Measurements from ENCODE around the gene ATL1.
"Not testable (repeated sequence)": the region's sequence is repeated elsewhere in the genome, so short reads cannot be mapped to it uniquely, and the experiment has no call there.

ATL1 gene

DNA sequence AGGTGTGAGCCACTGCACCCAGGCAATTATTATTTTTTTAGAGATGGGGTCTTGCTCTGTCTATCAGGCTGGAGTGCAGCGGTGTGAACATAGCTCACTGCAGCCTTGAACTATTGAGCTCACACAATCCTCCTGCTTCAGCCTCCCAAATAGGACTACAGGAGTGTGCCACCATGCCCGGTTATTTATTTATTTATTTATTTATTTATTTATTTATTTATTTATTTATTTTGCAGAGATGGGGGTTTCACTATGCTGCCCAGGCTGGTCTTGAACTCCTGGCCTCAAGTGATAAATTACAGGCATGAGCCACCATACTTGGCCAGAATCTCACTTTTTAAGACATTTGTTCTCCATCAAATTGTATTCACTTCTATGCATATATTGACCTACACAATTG is 56.3 kb downstream of the ATL1 start:
- H3K4me1 ChIP-seq (ENCODE audit: insufficient read depth, low read length), result peaks cover 3% of the 10 kb centered on the region
- no peak overlapping the region for H2AFZ ChIP-seq (ENCODE audit: low read depth, low read length)

DNA sequence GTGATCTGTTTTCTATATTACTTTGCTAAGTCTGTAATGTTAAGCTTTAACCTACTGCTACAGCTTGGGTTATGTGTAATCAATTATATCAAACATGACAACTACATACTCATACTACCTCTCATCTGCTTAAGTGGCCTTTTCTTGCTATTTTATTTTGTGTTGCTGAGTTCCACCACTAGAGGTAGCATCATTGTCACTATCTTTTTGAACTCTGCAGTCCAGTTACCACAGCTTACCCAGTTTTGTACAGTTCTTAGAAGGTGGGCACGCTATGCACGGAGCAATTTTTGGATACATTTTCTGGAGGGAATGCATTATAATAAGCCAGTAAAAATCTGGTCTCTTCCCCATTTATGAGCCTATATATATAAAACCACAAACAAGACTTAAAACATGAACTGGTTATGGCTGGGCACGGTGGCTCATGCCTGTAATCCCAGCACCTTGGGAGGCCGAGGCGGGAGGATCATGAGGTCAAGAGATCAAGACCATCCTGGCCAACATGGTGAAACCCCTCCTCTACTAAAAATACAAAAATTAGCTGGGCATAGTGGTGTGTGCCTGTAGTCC is 59.7 kb downstream of the ATL1 start:
- Histone ChIP-seq H3K4me1 (ENCODE audit: insufficient read depth, low read length) (no peaks in the 10 kb centered on the region), H3K9me3 (ENCODE audit: low read length) (no peaks in the 10 kb centered on the region), H3K4me3 (ENCODE audit: low read length) (no peak overlapping the region), H2AFZ (ENCODE audit: low read depth, low read length) (no peak overlapping the region), H3K27me3 (ENCODE audit: insufficient read depth, low read length) (no peaks in the 10 kb centered on the region), H3K36me3 (ENCODE audit: insufficient read depth, low read length) (peaks cover 44% of the 10 kb centered on the region)

More for the DNA sequence above, 56.3 kb downstream of the ATL1 start:
- Histone ChIP-seq H3K4me3 (ENCODE audit: low read length) (no peak overlapping the region), H3K27me3 (ENCODE audit: insufficient read depth, low read length) (no peaks in the 10 kb centered on the region), H3K9me3 (ENCODE audit: low read length) (no peaks in the 10 kb centered on the region), H3K36me3 (ENCODE audit: insufficient read depth, low read length) (peaks cover 40% of the 10 kb centered on the region)

DNA sequence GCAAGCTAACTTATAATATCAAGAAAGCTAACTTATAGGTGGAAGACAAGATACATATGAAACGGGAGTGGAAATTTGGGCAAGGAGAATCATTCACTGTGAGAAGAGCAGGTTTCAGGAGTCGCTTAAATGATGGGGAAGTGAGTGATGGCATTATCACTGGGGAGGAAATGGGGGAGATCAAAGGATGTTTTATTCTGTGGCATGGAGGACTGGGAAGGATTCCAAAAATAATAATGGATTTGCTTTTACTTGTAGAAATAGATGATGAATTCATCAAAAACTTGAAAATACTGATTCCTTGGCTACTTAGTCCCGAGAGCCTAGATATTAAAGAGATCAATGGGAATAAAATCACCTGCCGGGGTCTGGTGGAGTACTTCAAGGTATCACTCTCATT is 60.4 kb downstream of the ATL1 start:
- Histone ChIP-seq H3K4me3 (ENCODE audit: low read length) (no peak overlapping the region), H3K36me3 (ENCODE audit: insufficient read depth, low read length) (peaks cover 44% of the 10 kb centered on the region), H3K4me1 (ENCODE audit: insufficient read depth, low read length) (no peaks in the 10 kb centered on the region), H3K27me3 (ENCODE audit: insufficient read depth, low read length) (no peaks in the 10 kb centered on the region), H2AFZ (ENCODE audit: low read depth, low read length) (no peak overlapping the region), H3K9me3 (ENCODE audit: low read length) (no peaks in the 10 kb centered on the region)

DNA sequence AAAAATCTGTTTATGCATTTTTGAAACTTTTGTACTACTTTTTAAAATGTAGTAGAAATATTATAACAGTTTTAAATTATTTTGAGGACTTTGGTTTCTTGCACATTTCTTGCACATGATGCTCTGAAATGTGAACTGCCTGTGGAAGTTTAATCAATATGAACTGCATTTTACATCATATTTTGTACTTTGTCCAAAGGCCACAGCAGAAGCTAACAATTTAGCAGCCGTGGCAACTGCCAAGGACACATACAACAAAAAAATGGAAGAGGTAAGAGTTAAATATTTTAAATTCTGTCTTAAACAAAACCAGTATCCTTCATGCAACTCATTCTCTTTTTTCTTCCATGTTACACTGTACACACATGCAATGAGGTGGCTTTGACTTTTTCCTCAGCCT is 63.0 kb downstream of the ATL1 start:
- Histone ChIP-seq H2AFZ (ENCODE audit: low read depth, low read length) (no peak overlapping the region), H3K36me3 (ENCODE audit: insufficient read depth, low read length) (peaks cover 42% of the 10 kb centered on the region), H3K27me3 (ENCODE audit: insufficient read depth, low read length) (no peaks in the 10 kb centered on the region), H3K4me3 (ENCODE audit: low read length) (no peak overlapping the region), H3K9me3 (ENCODE audit: low read length) (no peaks in the 10 kb centered on the region), H3K4me1 (ENCODE audit: insufficient read depth, low read length) (no peaks in the 10 kb centered on the region)

DNA sequence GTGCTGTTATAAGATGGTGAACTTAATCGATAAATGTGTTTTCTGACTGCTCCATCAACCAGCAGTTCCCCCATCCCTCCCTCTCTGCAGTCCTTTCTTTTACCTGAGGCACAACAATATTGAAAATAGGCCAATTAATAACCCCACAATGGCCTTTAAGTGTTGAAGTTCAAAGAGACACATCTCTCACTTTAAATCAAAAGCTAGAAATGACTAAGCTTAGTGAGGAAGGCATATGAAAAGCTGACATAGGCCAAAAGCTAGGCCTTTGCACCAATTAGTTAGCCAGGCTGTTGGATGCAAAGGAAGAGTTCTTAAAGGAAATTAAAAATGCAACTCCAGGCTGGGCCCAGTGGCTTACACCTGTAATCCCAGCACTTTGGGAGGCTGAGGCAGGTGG is 64.5 kb downstream of the ATL1 start:
- H3K36me3 ChIP-seq (ENCODE audit: insufficient read depth, low read length), result peaks cover 52% of the 10 kb centered on the region
- H2AFZ ChIP-seq (ENCODE audit: low read depth, low read length), result no peak overlapping the region
- H3K4me1 ChIP-seq (ENCODE audit: insufficient read depth, low read length), result no peaks in the 10 kb centered on the region
- no peaks in the 10 kb centered on the region for H3K27me3 ChIP-seq (ENCODE audit: insufficient read depth, low read length)
- no peaks in the 10 kb centered on the region for H3K9me3 ChIP-seq (ENCODE audit: low read length)
- no peak overlapping the region for H3K4me3 ChIP-seq (ENCODE audit: low read length)

DNA sequence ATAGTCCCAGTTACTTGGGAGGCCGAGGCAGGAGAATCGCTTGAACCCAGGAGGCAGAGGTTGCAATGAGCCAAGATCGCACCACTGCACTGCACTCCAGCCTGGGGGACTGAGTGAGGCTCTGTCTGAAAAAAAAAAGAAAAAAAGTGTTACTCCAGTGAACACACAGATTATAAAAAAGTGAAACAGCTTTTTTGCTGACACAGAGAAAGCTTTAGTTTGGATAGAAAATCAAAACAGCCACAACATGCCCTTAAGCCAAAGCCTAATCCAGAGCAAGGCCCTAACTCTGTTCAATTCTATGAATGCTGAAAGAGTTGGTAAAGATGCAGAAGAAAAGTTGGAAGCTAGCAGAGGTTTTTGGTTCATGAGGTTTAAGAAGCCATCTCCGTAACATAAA is 65.0 kb downstream of the ATL1 start:
- H2AFZ ChIP-seq (ENCODE audit: low read depth, low read length), result not testable (repeated sequence)
- H3K36me3 ChIP-seq (ENCODE audit: insufficient read depth, low read length), result peaks cover 52% of the 10 kb centered on the region

DNA sequence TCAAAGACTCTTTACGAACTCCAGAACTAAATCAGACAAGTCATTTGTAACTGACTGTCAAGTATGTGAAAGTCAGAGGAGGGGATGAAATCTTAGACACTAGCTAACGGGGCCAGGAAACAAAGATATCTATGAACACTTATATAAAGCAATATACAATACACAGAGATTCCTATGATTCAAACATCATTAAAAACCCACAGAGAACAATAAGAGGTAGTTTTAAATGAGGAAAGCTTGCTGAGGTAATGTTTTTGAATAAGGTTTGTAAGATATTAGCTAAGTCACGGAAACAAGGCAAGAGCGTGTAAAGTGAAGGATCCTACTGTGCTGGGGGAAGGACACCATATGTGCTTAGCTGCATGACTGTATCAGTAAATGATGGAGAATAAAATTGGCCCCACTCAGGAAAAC is 71.5 kb downstream of the ATL1 start:
- Histone ChIP-seq H3K4me3 (ENCODE audit: low read length) (no peak overlapping the region), H3K27me3 (ENCODE audit: insufficient read depth, low read length) (no peaks in the 10 kb centered on the region), H2AFZ (ENCODE audit: low read depth, low read length) (no peak overlapping the region), H3K36me3 (ENCODE audit: insufficient read depth, low read length) (peaks cover 51% of the 10 kb centered on the region), H3K4me1 (ENCODE audit: insufficient read depth, low read length) (no peaks in the 10 kb centered on the region), H3K9me3 (ENCODE audit: low read length) (peaks cover 2% of the 10 kb centered on the region)

More for the DNA sequence above, 65.0 kb downstream of the ATL1 start:
- H3K9me3 ChIP-seq (ENCODE audit: low read length); H3K4me3 ChIP-seq (ENCODE audit: low read length); H3K27me3 ChIP-seq (ENCODE audit: insufficient read depth, low read length); H3K4me1 ChIP-seq (ENCODE audit: insufficient read depth, low read length): not testable (repeated sequence)

DNA sequence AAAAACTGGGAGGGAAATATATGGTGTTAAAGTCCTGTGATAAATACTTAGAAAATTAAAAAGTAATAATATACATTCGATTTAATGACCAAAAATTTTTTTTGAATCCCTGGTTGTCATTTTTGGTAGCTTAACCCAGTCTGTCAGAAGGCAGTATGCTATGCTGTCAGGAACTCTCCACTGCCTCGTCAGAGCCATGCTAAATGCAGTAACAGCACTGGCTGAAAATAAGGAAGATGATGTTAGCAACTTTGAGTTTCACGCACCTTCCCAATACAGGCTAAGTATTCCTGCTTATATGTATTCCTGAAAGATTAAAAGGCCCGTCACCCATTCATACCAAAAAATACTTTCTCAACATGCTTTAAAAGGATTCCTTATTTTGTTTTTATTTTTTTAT is 74.0 kb downstream of the ATL1 start:
- Histone ChIP-seq H3K9me3 (ENCODE audit: low read length) (peaks cover 2% of the 10 kb centered on the region), H3K36me3 (ENCODE audit: insufficient read depth, low read length) (peaks cover 31% of the 10 kb centered on the region), H3K27me3 (ENCODE audit: insufficient read depth, low read length) (no peaks in the 10 kb centered on the region), H3K4me3 (ENCODE audit: low read length) (no peak overlapping the region), H2AFZ (ENCODE audit: low read depth, low read length) (no peak overlapping the region), H3K4me1 (ENCODE audit: insufficient read depth, low read length) (no peaks in the 10 kb centered on the region)

DNA sequence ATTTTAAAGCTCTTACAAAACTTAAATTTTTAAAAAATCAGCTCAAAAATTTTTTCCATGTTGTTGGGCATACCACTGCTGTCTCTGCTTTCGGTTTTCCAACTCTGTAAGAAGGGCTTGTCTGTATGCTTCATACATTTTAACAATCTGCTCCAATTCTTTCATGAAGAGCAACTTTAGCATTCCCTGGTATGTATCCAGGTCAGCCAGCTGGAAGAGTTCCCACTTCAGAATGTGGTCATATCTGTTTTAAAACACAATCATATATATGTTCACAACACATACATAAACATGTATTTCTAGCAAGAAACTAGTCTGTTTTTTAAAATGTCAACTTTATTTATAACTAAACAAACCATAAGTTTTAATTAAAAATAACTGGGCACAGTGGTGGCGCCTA is 75.2 kb downstream of the ATL1 start:
- H3K9me3 ChIP-seq (ENCODE audit: low read length), result peaks cover 2% of the 10 kb centered on the region
- H3K36me3 ChIP-seq (ENCODE audit: insufficient read depth, low read length), result peaks cover 36% of the 10 kb centered on the region
- no peak overlapping the region for H3K4me3 ChIP-seq (ENCODE audit: low read length)
- no peaks in the 10 kb centered on the region for H3K27me3 ChIP-seq (ENCODE audit: insufficient read depth, low read length)
- H3K4me1 ChIP-seq (ENCODE audit: insufficient read depth, low read length), result no peaks in the 10 kb centered on the region
- no peak overlapping the region for H2AFZ ChIP-seq (ENCODE audit: low read depth, low read length)

DNA sequence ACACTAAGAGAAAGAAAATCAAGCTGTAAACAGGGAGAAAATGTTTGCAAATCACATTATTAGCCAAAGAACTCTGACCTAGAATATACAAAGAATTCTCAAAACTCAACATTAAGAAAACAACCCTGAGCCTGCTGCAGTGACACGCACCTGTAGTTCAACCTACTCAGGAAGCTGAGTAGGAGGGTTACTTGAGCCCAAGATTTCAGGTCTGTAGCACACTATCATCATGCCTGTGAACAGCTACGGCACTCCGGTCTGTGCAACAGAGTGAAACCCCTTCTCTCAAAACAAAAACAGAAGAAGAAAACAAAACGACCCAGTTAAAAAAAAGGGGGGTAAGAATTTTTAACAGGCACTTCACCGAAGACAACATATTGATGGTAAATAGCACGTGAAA is 87.3 kb downstream of the ATL1 start:
- peaks cover 10% of the 10 kb centered on the region for H3K36me3 ChIP-seq (ENCODE audit: insufficient read depth, low read length)
- no peak overlapping the region for H3K4me3 ChIP-seq (ENCODE audit: low read length)
- H3K27me3 ChIP-seq (ENCODE audit: insufficient read depth, low read length), result no peaks in the 10 kb centered on the region
- H3K9me3 ChIP-seq (ENCODE audit: low read length), result no peaks in the 10 kb centered on the region
- H3K4me1 ChIP-seq (ENCODE audit: insufficient read depth, low read length), result no peaks in the 10 kb centered on the region
- no peak overlapping the region for H2AFZ ChIP-seq (ENCODE audit: low read depth, low read length)

DNA sequence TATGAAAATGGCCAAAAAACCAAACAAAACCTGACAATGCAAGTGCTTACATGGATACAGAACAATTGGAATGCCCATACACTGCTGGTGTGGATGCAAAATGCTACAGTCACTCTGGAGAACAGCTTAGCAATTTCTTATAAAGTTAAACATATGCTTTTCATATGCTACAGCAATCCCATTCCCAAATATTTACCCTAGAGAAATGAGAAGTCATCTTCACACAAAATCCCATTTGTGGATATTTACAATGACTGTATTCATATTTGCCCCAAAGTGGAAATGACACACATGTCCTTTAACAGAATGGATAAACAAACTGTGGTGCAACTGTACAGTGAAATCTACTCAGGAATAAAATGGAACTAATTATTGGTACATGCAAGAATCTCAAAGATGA is 87.8 kb downstream of the ATL1 start:
- H3K4me1 ChIP-seq (ENCODE audit: insufficient read depth, low read length), result no peaks in the 10 kb centered on the region
- no peaks in the 10 kb centered on the region for H3K9me3 ChIP-seq (ENCODE audit: low read length)
- no peak overlapping the region for H3K4me3 ChIP-seq (ENCODE audit: low read length)
- H3K27me3 ChIP-seq (ENCODE audit: insufficient read depth, low read length), result no peaks in the 10 kb centered on the region
- no peak overlapping the region for H2AFZ ChIP-seq (ENCODE audit: low read depth, low read length)
- peaks cover 10% of the 10 kb centered on the region for H3K36me3 ChIP-seq (ENCODE audit: insufficient read depth, low read length)

DNA sequence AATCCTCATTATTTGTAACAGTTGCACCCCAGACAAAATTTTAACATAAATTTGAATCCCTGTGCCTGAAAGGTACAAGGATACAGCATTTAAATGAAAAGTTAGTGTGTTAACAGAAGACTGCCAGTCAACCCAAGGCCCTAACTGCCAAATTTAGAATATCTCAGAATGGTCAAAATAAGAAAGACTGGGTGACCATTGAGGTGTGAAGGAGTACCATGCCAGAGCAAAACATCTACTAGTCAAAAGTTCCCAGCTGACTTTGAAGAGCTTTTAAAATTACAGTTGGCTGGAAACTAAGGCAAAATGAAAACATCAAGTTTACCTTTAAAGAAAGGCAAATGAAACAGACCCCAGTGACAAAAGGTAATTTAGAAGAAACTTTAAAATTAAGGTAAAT is 89.7 kb downstream of the ATL1 start:
- H3K9me3 ChIP-seq (ENCODE audit: low read length), result no peaks in the 10 kb centered on the region
- H3K27me3 ChIP-seq (ENCODE audit: insufficient read depth, low read length), result no peaks in the 10 kb centered on the region
- H3K4me1 ChIP-seq (ENCODE audit: insufficient read depth, low read length), result no peaks in the 10 kb centered on the region
- H3K4me3 ChIP-seq (ENCODE audit: low read length), result no peak overlapping the region
- H3K36me3 ChIP-seq (ENCODE audit: insufficient read depth, low read length), result no peaks in the 10 kb centered on the region
- H2AFZ ChIP-seq (ENCODE audit: low read depth, low read length), result no peak overlapping the region

DNA sequence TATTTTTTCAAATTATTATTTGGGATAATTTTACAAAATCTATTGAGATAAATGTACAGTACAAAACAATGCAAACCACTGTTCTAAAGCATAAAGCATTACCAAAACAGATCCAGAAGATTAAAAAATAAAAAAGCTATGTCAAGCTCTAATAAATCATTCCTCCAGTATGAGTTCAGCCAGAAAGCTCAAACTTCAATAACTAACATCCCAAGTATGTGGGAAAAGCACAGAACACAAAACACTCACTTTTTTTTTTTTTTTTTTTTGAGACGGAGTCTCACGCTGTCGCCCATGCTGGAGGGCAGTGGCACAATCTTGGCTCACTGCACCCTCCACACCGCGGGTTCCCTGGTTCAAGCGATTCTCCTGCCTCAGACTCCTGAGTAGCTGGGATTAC is 96.8 kb downstream of the ATL1 start:
- peaks cover 14% of the 10 kb centered on the region for H3K36me3 ChIP-seq (ENCODE audit: insufficient read depth, low read length)
- H3K27me3 ChIP-seq (ENCODE audit: insufficient read depth, low read length), result no peaks in the 10 kb centered on the region
- H3K4me1 ChIP-seq (ENCODE audit: insufficient read depth, low read length), result peaks cover 5% of the 10 kb centered on the region
- no peak overlapping the region for H2AFZ ChIP-seq (ENCODE audit: low read depth, low read length)
- H3K4me3 ChIP-seq (ENCODE audit: low read length), result no peak overlapping the region
- H3K9me3 ChIP-seq (ENCODE audit: low read length), result peaks cover 4% of the 10 kb centered on the region

DNA sequence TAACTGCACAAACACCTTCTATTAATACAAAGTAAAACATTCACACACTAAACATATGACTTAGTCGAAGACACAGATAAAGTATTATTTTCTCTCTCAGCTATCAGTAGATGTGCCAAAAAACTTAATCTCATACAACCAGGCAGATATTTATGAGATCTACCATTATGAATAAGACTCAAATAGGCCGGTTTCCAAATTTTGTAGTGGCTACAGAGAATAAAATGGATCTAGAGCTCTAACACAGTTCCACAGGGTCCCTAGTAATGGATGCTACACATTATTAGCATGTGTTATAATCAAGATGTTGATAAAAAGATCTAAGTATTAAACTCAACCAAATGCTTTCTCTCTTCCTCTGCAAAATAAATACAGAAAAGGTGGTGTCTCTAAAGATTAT is 97.8 kb downstream of the ATL1 start:
- no peak overlapping the region for H2AFZ ChIP-seq (ENCODE audit: low read depth, low read length)
- no peaks in the 10 kb centered on the region for H3K27me3 ChIP-seq (ENCODE audit: insufficient read depth, low read length)
- peaks cover 5% of the 10 kb centered on the region for H3K4me1 ChIP-seq (ENCODE audit: insufficient read depth, low read length)
- no peak overlapping the region for H3K4me3 ChIP-seq (ENCODE audit: low read length)
- H3K9me3 ChIP-seq (ENCODE audit: low read length), result peaks cover 4% of the 10 kb centered on the region
- peaks cover 14% of the 10 kb centered on the region for H3K36me3 ChIP-seq (ENCODE audit: insufficient read depth, low read length)
